Small intestine (tissue), 7 donors: Measurements from ENCODE around the gene CDH8. TPM values are rescaled to one million over a fixed set of nuclear protein-coding genes. Genes with fewer than 3 reads are reported as not detected.

Source experiments
- DNase-seq, 2 donors: peaks; one replicate each; pipeline versions ENCODE4 v3.0.0 to v3.0.0-alpha.2; 2013
- FAIRE-seq: peaks from 2 replicates; lab custom pipeline; 2012; peaks lifted over from hg19 to GRCh38; lab: Jason Lieb, UNC
- H3K27ac ChIP-seq, 3 donors: one replicate each; pipeline ENCODE4 v1.5.1; 2013; ENCODE audit warnings: low read length in 2 of 3, mild to moderate bottlenecking in 2 of 3, control low read depth in 1 of 3, inconsistent platforms in 1 of 3, low read depth in 1 of 3, moderate library complexity in 1 of 3
- H3K27me3 ChIP-seq, 3 donors: one replicate each; pipeline ENCODE4 v1.6.1; 2013; ENCODE audit warnings: low read length in 3 of 3, inconsistent platforms in 1 of 3; ENCODE audit not compliant: control insufficient read depth in 3 of 3, insufficient read depth in 3 of 3
- H3K36me3 ChIP-seq, 3 donors: one replicate each; pipeline ENCODE4 v1.6.1; 2013; ENCODE audit warnings: low read length in 3 of 3, inconsistent platforms in 1 of 3, low read depth in 1 of 3, mild to moderate bottlenecking in 1 of 3, moderate library complexity in 1 of 3; ENCODE audit not compliant: control insufficient read depth in 3 of 3, insufficient read depth in 2 of 3
- H3K4me1 ChIP-seq, 3 donors: one replicate each; pipeline ENCODE4 v1.6.1; 2013; ENCODE audit warnings: low read length in 2 of 3, inconsistent platforms in 1 of 3, low read depth in 1 of 3, mild to moderate bottlenecking in 1 of 3, moderate library complexity in 1 of 3; ENCODE audit not compliant: control insufficient read depth in 3 of 3, insufficient read depth in 2 of 3
- H3K4me3 ChIP-seq, 3 donors: one replicate each; pipeline ENCODE4 v1.5.1; 2013; ENCODE audit warnings: low read length in 3 of 3, control low read depth in 1 of 3, inconsistent platforms in 1 of 3, low read depth in 1 of 3, mild to moderate bottlenecking in 1 of 3, moderate library complexity in 1 of 3
- H3K9me3 ChIP-seq, 2 donors: one replicate each; pipeline ENCODE4 v1.6.1; 2013; ENCODE audit warnings: low read depth in 1 of 2, low read length in 1 of 2; ENCODE audit not compliant: control insufficient read depth in 2 of 2, insufficient read depth in 1 of 2
- WGBS, 3 donors: extraction: QIAGEN DNeasy Blood & Tissue Kit; methylation state at CpG; one replicate each; pipeline ENCODE4 v1.1.7; 2013; 5-methylcytosine and 5-hydroxymethylcytosine counted together
- polyA plus RNA-seq, 4 donors: library from polyadenylated mRNA; stranded (reverse) in 3 of 4; unstranded in 1 of 4; fragments of 200-250 nt in 3 of 4; fragments of 120-200 nt in 1 of 4; gene quantifications; one replicate each; pipeline versions ENCODE4 v1.2.1 to v1.2.3, GENCODE V29; 2013
- donor health status: healthy with polysubstance abuse.
- donor health status: control.
- donor health status: control.
- donor health status: Bipolar disorder and iron deficiency.
- donor health status: healthy.

Gene CDH8
- polyA plus RNA-seq, 4 donors = 1.1 TPM; not detected in 2

- DNase-seq (no peak), FAIRE-seq (no peak)
- 69 to 78% (median 70%) methylated on average over 3 of the region's 3 CpGs for WGBS, 3 donors
- no peaks in the 10 kb centered on the region for H3K4me1 ChIP-seq
- no peaks in the 10 kb centered on the region for H3K9me3 ChIP-seq
- no peak overlapping the region for H3K27ac ChIP-seq
- H3K36me3 ChIP-seq = no peaks in the 10 kb centered on the region
- no peaks in the 10 kb centered on the region for H3K27me3 ChIP-seq
- H3K4me3 ChIP-seq = no peak overlapping the region
Observed at GRCh38 chr16:61891460-61891859, 144.8 kb downstream of the CDH8 start.

- no peaks in the 10 kb centered on the region for H3K27me3 ChIP-seq
- no peaks in the 10 kb centered on the region for H3K4me1 ChIP-seq
- H3K4me3 ChIP-seq = no peak overlapping the region
- FAIRE-seq (no peak), DNase-seq (no peak)
- H3K27ac ChIP-seq = no peak overlapping the region
- no peaks in the 10 kb centered on the region for H3K36me3 ChIP-seq
- no peaks in the 10 kb centered on the region for H3K9me3 ChIP-seq
- 64 to 86% (median 68%) methylated on average over 2 of the region's 2 CpGs for WGBS, 3 donors
Observed at GRCh38 chr16:61890386-61890785, 145.9 kb downstream of the CDH8 start.

DNA sequence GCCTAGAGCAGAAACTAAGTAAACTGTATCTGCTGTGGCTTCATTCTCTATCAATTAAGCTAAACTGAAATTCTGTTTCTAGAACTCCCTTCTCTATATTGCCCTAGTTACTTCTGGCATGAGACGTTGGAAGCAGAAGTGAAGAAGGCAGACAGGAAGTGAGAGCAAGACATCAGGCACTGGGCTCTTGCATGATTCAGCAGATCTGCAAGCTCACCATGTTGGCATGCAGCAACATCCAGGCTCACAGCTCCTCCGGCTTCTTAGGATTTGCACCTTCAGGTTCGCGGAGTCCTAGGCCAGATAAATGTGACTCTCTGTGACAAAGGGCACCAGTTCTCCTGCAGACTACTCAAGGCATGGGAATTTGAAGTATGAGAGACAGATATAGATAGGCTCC, 148.3 kb downstream of the CDH8 start:
- Histone ChIP-seq H3K27me3 (no peaks in the 10 kb centered on the region), H3K4me3 (no peak overlapping the region), H3K9me3 (no peaks in the 10 kb centered on the region), H3K27ac (no peak overlapping the region), H3K36me3 (no peaks in the 10 kb centered on the region), H3K4me1 (no peaks in the 10 kb centered on the region)
- 72 to 76% (median 74%) methylated on average over 4 of the region's 4 CpGs for WGBS, 3 donors
- no peak for FAIRE-seq
- no peak for DNase-seq

DNA sequence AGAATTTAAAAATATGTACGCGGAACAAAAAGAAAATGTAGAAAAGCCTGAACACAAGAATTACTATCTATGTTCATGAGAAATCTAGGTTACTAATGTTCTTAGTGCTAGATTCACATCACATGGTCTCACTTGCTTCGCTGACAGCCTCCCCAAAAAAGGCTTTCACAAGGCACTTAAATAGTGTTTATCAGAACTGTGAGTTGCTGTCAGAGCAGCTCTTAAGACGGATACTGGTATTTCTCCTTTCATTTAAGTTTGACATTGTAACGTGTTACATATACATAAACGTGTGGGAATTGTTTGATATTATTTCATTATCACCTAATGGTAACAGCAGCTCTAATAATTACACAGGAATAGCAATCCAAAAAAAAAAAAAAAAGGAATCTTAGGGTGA, 150.9 kb downstream of the CDH8 start:
- no peak for DNase-seq
- 67 to 75% (median 71%) methylated on average over 6 of the region's 6 CpGs for WGBS, 3 donors
- H3K36me3 ChIP-seq = no peaks in the 10 kb centered on the region
- no peak overlapping the region for H3K27ac ChIP-seq
- no peaks in the 10 kb centered on the region for H3K9me3 ChIP-seq
- H3K4me3 ChIP-seq = no peak overlapping the region
- no peaks in the 10 kb centered on the region for H3K4me1 ChIP-seq
- H3K27me3 ChIP-seq = no peaks in the 10 kb centered on the region
- no peak for FAIRE-seq

DNA sequence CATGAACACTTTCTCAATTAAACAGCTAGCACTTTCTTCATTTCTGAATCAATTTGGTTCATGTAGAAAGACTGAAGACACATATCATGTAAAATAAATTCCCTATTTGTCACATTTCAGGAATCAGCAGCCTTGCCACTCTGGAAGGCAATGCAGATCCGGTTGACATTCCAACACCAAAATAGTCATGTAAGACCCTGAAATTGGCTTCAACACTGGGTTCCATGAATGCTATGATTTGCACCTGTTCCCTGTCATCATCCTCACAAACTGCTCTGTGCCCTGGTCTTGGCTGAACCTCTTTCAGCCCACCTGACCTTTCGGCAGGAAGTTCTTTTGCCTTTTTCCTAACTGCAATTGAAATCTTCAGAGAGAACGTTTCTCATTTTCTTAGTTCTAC, 156.9 kb downstream of the CDH8 start:
- no peak overlapping the region for H3K27ac ChIP-seq
- no peak for FAIRE-seq
- no peaks in the 10 kb centered on the region for H3K4me1 ChIP-seq
- 82 to 87% (median 86%) methylated on average over 3 of the region's 3 CpGs for WGBS, 3 donors
- no peaks in the 10 kb centered on the region for H3K27me3 ChIP-seq
- no peaks in the 10 kb centered on the region for H3K36me3 ChIP-seq
- H3K9me3 ChIP-seq = no peaks in the 10 kb centered on the region
- DNase-seq = no peak
- H3K4me3 ChIP-seq = no peak overlapping the region

GRCh38 chr16:61877436-61877835, 158.8 kb downstream of the CDH8 start:
- no peaks in the 10 kb centered on the region for H3K36me3 ChIP-seq
- no peaks in the 10 kb centered on the region for H3K4me1 ChIP-seq
- no peak for DNase-seq
- FAIRE-seq = no peak
- WGBS, 3 donors = 60 to 100% (median 93%) methylated on average over 1 of the region's 1 CpG
- no peak overlapping the region for H3K4me3 ChIP-seq
- H3K27me3 ChIP-seq = no peaks in the 10 kb centered on the region
- H3K9me3 ChIP-seq = no peaks in the 10 kb centered on the region
- no peak overlapping the region for H3K27ac ChIP-seq

GRCh38 chr16:61872778-61873119, 163.5 kb downstream of the CDH8 start:
- Histone ChIP-seq H3K27me3 (no peaks in the 10 kb centered on the region), H3K27ac (no peak overlapping the region), H3K4me1 (no peaks in the 10 kb centered on the region), H3K9me3 (no peaks in the 10 kb centered on the region), H3K36me3 (no peaks in the 10 kb centered on the region), H3K4me3 (no peak overlapping the region)
- no peak for DNase-seq
- no peak for FAIRE-seq

DNA sequence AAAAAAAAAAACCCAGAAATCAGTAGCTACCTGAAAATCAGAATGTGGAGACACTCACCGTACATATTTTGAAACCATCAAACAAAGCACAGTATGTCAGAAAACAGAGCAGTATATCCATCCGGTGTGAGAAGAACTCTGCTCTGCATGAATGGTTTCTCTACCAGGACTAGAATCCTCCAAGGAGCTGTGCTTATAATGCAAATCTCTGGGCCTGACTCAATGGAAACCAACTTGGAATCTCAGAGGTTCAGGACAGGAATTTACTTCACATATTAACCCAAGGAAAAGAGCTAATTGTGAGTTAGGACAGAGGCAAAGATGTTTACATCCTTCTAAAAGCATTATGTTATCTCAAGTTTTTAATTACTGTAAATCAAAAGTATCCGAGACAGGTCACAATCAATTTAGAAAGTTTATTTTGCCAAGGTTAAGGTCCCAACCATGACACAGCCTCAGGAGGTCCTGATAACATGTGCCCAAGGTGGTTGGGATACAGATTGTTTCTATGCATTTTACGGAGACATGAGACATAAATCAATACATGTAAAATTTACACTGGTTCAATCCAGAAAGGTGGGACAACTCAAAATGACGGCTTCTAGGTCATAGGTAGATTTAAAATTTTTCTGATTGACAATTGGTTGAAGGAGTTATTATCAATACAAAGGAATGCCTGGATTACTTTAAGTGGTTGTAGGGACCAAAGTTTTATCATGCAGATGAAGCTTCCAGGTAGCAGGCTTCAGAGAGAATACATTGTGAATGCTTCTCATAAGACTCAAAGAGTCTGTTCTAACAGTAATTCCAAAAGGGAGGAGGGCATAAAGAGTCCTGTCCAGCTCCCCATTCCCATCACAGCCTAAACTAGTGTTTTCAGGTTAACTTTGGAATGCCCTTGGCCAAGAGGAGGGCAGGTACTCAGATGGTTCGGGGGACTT, 164.1 kb downstream of the CDH8 start:
- no peaks in the 10 kb centered on the region for H3K27me3 ChIP-seq
- H3K4me3 ChIP-seq = no peak overlapping the region
- no peak for FAIRE-seq
- no peaks in the 10 kb centered on the region for H3K9me3 ChIP-seq
- no peak overlapping the region for H3K27ac ChIP-seq
- no peaks in the 10 kb centered on the region for H3K4me1 ChIP-seq
- H3K36me3 ChIP-seq = no peaks in the 10 kb centered on the region
- WGBS, 3 donors = 64 to 80% (median 65%) methylated on average over 6 of the region's 6 CpGs
- no peak for DNase-seq
